Measurements from ENCODE around the gene KCNC1.

The KCNC1 gene

DNA sequence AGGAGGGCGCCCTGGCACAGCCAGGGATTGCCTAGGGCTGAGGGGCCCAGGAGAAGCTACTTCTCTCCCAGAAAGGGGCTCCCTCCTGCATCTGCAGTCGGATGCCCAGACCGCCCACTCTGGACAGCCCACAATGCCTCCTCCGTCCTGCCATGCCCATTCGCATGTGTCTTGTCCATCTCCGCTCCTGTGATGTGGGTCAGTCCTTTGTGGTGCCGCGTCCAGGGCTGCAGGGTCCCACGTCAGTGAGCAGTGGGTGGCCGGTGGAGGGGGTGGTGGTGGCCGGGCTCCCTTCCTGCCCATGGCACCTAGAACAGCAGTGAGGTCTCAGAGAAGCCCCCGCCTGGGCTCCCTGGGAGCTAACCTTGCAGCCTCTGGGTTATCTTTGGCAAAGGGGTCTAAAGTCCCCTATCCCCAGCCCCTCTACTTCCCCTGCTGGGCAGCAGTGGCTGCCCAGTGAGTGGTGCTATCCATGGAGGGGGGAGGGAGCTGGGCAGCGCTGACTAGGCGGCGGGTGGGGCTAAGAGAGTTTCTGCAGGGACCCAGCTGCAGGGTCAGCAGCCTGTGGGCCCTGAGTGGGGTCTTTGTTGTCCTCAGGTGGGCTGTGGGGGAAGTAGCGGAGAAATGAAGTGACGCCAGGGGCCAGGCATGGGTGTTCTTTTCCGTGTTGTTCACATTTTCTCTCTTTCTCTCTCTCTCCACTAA, 41.1 kb downstream of the KCNC1 start:
- DNase-seq, result no peak

DNA sequence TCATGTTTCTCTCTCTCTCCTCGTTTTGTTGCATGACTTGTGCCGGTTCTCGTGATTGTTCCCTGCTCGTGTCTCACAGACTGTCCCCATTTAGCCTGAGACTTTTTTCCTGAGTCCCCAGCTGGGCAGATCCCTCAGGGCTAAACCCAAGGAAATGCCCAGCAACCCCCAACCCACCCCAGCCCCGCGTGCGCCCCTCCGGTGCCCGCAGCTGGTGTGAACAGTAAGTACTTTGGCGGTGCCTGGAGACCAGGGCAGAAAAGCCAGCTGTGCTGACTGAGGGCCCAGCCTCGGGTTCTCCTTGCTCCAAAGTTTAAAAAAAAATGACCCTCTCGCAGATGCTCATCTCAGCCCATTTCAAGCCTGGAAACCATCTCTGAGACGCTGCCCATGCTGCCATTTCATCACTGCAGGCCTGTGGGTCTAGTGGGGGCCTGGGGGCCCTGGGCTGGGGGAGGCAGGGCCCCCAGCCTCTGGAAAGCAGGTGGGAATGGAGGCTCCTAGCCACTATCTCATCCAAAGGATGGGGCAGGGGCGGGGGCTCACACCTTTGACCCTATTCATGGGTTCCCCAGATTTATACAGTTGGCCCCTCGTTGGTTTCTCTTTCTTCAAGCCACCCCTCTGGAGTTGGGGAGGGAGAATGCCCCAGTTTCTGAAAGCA, 41.8 kb downstream of the KCNC1 start:
- no peak for DNase-seq

DNA sequence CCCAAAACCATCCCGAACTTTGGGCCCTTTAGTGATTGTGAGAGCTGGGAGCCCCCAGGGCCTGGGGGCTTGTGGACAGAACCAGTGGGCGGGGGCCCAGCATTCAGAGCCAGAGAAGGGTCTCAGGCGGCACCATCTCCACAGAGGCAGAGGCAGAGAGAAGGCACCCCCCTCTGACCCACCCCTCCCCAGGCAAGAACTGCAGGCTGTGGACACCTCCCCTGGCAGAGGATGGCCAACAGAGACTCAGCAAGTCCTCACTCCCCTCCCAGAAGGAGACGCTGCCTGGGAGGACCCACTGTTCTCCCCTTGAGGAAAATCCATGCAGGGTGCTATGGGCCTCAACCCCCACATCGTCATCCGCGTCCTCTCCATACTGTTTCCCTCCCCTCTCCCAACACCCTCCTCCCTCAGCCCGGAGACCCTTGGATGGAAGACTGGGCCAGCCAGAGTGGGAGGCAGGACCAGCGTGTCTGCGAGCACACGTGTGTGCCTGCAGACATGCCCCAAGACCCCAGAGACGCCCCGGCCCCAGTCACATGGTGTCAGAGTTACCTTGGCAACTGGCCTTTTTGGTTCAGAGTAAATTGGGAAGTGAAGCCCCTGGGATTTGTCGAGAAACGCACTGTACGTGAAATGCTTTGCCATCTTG, 42.6 kb downstream of the KCNC1 start:
- DNase-seq, result no peak

DNA sequence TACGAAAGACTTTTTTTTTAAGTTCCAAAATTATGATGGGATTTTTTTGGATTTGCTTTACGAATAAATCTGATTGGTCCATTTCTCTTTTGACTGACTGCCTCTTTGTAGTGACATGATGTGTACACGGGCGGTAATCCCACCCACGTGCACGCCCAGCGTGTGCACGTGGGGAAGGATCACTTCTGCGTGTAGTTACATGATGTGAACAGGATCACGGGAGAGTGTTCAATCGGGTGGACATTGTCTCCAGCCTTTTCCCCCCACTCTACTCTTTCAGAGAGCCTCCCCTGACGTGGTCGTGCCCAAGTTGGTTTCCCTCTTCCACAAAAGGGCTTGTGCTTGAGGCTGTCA, 43.1 kb downstream of the KCNC1 start:
- DNase-seq, result no peak

DNA sequence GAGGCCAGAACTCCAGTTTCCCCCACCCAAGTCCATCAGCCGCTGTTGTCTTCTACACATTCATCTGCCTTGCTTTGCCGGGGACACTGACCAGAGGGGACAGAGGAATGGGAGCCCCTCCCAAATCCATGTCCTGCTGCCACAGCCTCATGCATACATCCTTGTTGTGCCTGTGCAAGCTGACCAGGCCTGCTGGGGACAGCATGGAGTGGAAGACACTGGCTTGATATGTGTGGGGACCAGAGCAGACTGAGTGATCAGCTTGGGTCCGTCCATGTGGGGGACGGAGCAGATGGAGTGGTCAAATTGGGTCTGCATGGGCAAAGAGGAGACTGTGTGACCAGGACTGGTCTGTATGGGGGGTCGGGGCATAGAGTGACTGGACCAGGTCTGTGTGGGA, 43.8 kb downstream of the KCNC1 start:
- DNase-seq, result no peak

DNA sequence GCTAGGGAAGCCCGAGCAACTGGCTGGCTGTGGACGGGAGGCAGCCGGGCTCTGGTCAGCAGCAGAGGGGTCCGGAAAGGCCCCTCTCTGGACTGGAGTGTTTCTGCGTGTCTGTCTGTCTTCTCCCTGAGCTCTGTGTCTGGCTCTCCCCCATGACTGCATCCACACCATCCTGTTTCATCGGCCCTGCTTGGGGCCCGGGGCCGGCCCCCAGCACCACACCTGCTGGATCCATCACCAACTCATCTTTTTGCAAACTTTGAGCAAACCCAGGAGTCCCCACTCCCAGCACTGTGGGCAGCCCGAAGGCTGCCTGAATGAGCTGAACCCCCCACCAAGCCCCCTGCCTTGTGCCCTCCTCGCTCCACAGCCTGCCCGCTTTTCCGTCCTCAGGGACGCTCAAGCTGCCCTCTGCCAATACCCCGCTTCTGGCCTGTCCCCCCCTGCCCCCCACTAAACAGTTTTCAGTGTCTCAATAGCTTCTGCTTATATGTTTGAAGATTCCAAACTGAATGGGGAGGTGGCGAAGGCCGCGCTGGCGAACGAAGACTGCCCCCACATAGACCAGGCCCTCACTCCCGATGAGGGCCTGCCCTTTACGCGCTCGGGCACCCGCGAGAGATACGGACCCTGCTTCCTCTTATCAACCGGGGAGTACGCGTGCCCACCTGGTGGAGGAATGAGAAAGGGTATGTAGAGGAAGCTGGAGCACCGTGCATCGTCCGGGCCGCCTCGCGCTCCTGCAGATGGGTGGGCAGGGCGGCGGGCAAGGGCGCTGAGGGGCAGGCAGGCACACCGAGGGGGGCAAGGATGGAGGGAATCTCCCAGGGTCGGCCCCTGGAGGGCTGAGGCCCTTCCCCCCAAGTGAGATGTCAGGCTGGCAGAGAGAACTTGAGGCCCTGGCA, 44.6 kb downstream of the KCNC1 start:
- DNase-seq, result no peak

DNA sequence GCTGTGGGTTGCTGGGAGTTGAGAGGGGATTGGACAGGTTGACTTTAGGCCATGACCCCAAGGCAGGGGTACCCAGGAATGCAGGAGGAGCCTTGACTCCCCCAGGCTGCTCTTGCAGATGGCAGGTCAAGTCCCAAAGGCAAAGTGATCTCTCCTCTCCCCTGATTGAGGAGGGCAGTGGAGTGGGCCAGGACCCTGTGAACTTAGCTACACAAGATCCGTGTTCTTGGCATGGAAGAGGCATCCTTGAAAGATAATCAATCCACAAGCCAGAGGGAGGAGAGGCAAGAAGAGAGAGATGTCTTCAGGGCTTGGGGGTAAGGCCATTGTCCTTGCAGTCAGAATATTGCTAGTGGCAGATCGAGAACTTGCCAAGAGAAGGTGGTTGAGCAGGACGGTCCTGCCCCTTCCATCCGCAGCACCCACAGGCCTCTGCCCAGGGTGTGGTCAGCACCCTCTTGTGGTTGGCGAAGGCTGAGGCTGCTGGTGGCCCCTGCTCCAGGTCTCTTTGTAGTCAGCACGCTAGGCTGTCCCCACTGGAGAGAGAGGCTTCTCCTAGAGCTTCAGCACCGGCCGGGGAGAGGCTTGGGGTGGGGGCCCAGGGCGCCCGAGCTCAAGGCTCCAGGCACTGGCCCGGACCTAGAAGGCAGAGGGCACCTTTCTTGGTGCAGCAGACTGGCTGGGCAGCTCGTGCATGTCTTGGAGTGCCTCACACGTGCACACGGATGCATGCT, 45.4 kb downstream of the KCNC1 start:
- no peak for DNase-seq

DNA sequence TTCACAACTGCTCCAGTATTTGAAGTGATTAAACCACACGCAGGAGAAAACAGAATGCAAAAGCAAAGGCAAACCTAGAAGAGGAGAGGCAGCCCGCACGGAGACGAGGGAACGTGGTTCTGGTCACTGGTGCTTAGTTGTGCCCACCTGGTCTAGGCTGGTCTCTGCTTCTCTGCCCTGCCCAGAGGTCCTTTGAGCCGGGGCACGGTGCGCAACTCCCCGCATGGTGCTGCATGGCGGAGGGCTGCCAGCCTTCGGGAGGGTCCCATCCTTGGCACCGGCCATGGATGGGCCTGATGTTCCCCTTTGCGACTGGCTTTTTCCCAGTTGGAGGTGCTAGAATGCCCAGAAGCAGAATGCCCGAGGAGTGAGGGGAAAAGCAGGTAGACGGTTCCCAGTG, 46.1 kb downstream of the KCNC1 start:
- DNase-seq, result no peak

DNA sequence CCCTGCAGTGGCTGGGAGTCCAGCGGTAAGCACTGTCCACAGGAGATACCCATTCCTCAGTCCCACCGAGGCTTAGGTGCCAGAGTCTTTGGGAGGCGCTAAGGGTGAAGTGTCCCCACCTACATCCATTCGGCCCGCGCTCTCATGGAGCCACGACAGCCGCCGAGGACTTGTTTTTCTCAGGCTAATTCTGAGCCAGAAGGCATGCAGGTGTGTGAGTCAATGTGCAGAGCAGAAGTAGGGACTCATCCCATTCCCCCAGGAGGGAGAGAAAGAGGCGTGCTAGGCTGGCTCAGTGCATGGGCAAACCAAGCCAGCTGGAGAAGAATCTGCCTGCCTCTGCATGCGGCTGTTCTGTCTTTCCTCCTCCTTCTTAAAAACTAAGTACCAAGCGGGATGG, 46.6 kb downstream of the KCNC1 start:
- peak in 1 of 2 donors; percentile 39 for DNase-seq

DNA sequence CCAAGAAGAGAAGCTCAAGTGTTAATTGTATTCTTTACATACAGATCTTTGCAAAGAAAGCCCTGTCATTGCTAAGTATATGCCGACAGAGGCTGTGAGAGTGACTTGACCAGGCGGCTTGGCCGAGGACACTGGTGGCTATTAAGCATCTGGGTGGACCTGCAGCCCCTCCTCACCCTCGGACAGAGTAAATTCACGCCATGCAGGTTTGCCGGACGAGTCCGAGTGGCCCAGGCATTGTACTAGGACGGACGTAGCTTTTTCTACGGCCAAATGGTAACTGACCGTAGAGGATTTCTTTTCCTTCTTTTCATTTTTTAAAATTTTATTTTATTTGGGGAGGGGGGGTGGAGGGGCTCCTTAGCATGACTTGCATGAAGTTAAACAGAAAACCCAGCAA, 47.0 kb downstream of the KCNC1 start:
- no peak for DNase-seq

DNA sequence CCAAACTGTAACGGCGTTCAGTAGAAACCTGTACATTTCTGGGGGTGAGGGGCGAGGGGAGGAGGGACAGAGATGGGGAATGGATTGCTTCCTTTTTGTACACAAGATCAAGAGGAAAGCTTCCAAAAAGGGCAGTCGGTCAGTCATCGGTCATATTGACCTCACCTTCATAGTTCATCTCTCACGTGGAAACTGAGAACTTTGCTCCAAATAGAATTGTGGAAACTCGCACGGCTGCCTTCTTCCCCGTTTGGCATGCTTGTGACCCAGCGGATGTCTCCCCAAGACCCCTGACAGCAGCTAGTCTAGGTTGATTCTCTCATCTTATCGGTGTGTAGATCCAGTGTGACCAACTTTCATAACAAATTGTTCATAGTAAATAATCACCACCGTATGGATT, 47.6 kb downstream of the KCNC1 start:
- no peak for DNase-seq

DNA sequence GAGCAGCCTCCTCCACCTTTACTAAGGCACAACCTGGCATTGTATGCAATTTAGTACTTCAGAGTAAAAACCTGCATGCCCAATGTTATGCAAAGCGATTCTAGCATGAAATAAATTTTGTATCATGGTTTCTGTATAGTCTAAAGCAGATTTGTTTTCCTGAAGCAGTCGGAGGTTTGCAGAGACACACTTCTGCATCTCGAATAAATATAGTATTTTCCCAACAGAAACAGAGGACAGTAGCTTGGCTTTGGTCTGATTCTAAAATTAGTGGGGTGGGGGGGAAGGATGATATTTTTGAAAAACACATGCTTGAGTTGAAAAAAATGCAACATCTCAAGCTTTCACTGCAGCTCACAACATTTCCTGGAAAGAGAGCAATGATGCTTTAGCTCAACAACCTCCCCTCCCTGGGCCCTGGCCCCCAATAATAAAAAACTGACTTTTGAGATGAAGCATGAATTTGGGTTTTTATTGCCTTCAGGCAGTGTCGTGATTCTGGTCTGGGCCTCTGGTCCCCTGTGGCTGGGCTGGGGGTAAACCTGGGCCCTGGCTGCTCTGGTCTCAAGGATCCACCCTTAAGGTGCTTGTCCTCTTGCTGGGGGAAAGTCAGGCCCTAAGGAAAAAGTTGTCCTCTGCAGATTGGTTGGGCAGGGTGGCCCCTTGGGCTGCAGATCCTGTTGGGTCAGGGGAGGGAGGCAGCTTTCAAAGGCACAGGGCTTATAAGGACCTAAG, 48.2 kb downstream of the KCNC1 start:
- DNase-seq, result no peak

DNA sequence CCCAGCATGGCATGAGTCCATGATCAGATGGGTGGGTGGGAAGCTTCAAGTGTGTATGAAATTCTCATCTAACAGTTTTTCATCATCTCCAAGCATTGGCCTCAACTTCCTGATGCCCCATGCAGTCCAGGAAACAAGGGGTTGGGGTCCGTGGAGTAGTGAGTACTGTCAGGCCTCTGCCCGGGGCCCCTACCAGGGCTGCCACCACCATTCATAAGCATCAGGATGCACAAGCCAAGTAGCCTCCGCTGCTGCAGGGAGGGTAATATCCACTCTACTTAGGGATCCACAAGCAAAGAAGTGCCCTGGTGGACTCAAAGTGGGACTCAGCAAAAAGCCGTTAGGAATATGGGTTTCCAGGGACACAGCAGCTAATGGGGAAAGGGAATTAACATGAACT, 49.3 kb downstream of the KCNC1 start:
- DNase-seq, result no peak

DNA sequence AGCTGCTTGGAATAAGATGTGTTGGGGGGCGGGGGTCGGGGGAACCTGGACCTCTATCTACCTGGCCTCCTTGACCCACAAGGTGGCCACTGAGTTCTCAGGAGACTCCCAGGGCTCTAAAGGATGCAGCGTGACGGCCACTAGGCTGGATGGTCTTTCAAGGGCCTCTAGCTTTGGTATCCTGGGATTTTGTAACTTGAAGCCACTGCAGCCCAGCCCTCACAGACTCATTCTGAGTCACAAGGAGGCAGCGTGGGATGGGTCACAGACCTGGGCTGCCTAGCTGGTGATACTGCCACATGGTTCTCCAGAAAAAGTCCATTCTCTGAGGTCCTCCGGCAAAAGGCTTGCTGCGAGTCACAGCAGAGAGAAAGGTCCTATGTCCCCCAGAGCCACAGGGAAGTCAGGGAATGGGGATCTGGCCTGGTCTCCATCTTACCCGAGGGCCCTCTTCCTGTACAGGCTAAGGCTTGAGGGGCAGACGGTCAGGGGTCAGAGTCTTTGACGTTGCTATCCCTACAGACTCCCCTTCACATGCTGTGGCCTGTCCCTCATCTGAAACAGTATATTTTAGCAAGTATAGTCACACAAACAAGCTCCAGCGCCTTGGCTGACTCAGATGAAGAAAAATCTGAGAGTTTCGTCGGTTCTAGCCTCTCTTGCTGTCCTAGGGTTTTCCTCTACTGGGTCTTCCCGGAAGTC, 52.4 kb downstream of the KCNC1 start:
- DNase-seq, result no peak

DNA sequence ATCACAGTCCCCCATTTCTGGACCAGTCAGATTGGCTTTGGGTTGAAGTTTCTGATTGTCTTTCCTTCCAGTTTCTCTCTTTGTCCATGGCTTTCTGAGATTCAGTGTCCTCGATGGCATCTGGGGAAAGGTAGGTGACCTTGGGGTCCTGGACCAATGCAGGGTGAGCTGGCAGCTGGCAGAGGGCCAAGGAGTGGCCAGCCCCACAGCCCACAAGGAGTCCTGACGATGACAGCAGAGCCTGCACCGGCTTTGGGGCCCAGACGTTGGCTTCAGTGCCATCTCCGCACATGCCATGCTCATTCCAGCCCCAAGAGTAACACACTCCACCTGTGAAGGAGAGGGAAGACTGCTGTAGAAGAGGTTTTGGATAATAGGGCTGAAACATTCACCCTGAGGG, 53.5 kb downstream of the KCNC1 start:
- DNase-seq, result no peak

DNA sequence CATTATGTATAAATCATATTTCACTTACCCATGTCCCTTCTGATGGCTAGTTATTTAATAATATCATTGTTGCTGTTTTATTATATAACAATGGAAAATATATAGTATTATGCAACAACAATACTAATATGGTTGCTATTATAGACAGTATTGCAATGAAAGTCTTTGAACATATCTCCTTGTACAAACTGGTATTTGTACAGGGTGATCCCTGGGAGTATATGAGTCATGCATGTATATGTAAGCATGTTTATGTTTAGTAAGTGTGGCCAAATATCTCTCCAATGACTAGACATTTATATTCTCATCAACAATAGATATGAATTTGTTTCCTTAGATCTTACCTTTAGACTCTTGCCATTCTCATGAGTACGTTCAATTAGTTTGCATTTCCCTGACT, 55.9 kb downstream of the KCNC1 start:
- no peak for DNase-seq

DNA sequence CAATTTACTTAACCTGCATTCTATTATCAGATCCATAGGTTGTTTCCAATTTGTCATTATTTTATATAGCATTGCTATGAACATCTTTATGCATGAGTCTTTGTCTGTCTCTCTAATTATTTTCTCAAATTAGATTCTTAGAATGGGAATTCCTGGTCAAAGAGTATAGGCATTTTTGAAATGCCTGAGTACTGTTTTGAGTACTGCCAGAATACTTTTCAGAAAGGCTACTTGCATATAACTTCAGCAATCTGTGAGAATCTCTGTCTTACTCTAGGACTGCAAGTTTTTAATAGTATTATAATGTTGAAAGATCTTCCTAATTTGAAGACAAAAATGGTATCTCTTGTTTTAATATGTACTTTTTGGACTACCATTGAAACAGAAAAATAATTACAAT, 56.6 kb downstream of the KCNC1 start:
- no peak for DNase-seq

DNA sequence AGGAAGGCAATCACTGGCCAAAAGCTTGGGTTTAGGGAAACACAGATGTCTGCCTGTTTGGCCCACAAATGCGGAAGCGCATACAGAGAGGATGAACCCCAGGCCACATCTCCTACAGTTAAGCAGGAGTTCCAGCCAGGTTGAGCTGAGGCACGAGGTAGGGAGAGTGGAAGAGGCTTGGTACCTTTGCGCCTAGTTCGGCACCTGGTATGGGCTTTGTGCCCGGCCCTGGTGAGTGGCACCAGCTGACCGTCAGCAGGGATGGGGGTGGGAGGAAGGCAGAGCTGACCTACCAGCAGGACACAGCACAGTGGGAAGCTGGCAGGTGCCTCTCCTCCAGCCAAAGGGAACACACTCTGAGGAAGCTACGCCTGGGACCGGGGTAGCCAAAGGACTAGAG, 57.6 kb downstream of the KCNC1 start:
- no peak for DNase-seq

DNA sequence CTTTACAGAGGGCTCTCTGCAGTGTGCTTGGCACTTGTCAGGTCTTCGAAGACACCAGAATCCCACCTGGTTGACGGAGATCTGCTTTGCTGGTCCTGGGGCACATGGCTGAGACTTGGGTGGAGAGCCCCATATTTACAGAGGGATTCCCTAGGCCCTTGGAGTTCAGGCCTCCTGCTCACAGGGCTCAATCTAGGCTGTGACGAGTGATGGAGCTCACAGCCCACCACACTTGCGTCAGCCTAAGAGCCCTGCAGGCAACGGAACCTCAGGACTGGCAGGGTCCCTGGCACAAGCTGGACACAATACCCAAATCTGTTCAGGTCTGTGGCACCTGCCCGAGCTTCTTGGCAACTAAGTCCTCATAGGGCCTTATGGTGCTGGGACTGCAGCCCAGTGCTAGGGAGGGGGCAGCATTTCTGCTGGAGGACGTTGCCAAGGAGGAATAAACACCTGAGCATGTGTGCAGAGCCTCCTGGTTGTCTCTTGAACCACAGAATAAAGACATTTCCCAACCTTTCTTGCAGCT, 59.1 kb downstream of the KCNC1 start:
- DNase-seq, result no peak

DNA sequence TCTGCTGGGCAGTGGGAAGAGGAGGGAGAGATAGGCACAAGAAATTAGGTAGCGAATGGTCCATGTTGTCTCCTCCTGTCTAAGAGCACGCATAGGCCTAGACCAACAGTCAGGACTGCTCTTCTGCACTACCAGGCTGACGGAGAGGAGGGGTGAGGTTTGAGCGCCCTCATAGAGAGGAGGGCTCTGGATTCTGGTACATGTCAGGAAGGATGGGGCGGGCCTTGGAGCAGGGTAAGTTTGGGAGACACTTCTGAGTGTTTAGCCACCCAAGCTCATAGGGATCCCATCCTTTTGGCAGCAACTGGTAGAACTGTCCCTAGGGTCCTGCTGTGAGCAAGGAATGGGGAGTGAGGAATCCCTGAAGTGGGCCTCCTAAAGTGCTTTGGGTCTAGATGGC, 60.4 kb downstream of the KCNC1 start:
- DNase-seq, result no peak

DNA sequence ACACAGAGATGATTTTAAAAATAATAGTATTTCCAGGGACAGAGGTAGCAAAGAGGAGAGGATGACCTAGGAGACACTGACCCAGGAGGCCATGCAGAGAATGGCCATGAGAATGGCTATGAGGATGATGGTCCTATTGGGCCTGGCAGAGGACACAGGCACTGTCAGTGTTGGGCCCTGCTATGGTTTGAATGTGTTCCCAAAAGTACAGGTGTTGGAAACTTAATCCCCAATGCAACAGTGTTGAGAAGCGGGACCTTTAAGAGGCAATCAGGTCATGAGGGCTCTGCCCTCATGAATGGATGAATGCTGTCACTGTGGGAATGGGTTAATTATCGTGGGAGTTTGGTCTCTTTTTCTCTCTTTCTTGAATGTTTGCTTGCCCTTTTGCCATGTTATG, 61.6 kb downstream of the KCNC1 start:
- no peak for DNase-seq

Measured in hippocampal formation (tissue), 2 donors.